IPS-18c (cell line): ENCODE measurements around the gene SIDT1.

Experiments
- H3K4me3 ChIP-seq: 2 replicates; pipeline ENCODE4 v1.7.0; 2013; ENCODE audit warnings: low read depth, mild to moderate bottlenecking, low read length, moderate library complexity; ENCODE audit not compliant: insufficient read depth
- H3K9me3 ChIP-seq: one replicate; pipeline ENCODE4 v1.6.1; 2013; ENCODE audit warnings: mild to moderate bottlenecking, low read length, moderate library complexity; ENCODE audit not compliant: control insufficient read depth, insufficient read depth

Gene SIDT1

DNA sequence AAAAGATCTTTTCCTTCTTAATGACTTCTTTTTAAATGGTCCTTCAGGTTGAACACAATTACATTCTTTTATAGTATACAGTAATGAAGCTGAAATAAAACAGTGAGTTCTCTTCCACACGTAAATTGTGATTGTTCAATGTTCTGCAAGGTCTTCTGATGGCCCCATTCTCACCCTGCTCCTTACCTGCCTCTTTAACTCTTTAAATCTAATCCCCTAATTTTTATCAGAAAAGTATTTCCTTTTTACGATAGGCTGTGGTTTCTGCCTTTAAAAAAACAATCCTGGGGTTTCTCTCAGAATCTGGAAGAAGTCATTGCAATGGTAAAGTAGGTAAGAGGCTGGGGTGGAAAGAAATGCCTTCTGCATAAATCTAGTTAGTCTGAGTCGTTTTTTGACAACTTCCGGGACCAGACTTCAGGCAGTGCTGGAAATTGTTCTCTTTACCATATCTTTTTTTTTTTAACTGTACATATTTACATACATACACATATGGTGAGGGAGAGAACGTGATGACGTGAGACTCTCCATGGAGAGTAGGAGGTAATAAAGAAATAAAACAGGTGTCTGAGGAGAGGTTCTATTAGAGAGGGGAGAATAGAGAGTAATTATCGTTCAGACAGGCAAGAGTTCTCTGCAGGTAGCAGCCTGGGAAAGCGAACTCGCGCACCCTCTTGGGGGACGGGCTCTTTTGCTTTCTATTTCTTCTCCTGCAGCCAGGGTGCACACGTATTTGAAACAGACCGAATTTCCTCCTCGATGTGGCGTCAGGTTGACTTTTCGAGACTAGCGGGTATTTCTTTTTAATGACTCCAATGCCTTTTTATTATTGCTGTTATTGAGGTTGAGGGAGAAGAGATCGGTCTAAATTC is at the start of gene SIDT1:
TSS of gene SIDT1 (plus strand) at position 730 of the 872 bp plus-strand sequence. CDS start 467 bp downstream, outside the sequence.
- peak within 1 kb of the TSS; percentile 63 for H3K4me3 ChIP-seq

GRCh38 chr3:113485161-113485609 is 47.2 kb upstream of the SIDT1 start:
- Histone ChIP-seq H3K4me3 (no peak overlapping the region), H3K9me3 (no peaks in the 10 kb centered on the region)

More for the DNA sequence above, at the start of gene SIDT1:
- no peaks in the 10 kb centered on the region for H3K9me3 ChIP-seq

GRCh38 chr3:113495035-113495434 is 37.3 kb upstream of the SIDT1 start:
- no peak overlapping the region for H3K4me3 ChIP-seq
- H3K9me3 ChIP-seq = no peaks in the 10 kb centered on the region

GRCh38 chr3:113496924-113497323 is 35.4 kb upstream of the SIDT1 start:
- Histone ChIP-seq H3K4me3 (no peak overlapping the region), H3K9me3 (no peaks in the 10 kb centered on the region)

DNA sequence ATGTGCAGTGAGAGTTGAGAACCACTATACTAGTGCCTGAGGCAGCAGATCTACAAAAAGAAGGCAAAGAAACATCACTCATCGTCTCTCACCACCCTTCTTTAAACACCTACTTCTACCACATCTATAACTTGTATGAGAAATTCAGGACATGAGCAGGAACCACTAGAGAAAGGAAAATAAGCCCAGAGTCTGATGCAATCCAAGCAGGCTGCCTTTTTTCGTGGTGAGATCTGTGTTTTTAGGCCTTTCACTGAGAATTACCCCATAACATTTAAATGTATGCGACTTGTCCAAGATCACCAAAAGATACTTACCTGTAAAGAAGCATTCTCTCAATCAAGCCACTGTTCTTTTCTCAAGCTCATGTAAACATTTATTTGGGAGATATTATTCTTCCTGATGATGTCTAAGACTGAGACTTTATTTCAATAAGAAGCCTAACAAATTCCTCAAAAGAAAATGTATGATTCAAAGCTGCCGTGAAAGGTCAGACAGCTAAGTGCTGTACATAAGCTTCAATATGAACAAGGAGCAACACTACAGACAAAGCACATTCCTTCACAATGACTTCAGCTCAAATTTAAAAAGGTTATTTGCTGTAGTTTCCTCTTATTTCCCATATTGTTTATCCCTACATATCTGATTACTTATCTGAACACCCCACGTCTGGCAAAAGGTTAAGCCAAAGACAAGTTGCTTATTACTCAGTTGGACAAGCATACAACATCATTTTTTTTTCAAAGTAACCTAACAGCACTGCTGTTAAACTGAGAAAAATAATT is 33.9 kb upstream of the SIDT1 start:
- H3K4me3 ChIP-seq = no peak overlapping the region
- no peaks in the 10 kb centered on the region for H3K9me3 ChIP-seq

GRCh38 chr3:113499081-113499480 is 33.3 kb upstream of the SIDT1 start:
- no peak overlapping the region for H3K4me3 ChIP-seq
- H3K9me3 ChIP-seq = no peaks in the 10 kb centered on the region

- no peak overlapping the region for H3K4me3 ChIP-seq
- H3K9me3 ChIP-seq = no peaks in the 10 kb centered on the region
These were observed 30.8 kb upstream of the SIDT1 start for GRCh38 chr3:113501597-113501996.

DNA sequence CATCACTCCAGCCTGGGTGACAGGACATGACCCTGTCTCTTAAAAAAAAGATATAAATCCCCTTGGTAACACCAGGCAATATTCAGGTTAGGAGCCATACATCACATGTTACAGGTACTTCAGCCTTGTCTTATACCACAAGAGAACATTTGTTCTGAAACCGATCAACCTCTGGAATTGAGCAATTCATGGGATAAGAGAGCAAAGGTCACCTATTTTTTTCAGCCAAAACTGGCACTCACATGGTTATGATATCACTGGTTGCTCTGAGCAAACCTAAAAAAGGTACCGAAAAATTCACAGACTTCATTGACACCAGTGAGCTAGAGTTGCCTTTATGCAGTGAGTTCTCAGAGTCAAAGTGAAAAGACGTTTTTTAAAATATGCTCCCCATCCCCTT is 26.5 kb upstream of the SIDT1 start:
- H3K9me3 ChIP-seq = no peaks in the 10 kb centered on the region
- no peak overlapping the region for H3K4me3 ChIP-seq

GRCh38 chr3:113507501-113508067 is 24.8 kb upstream of the SIDT1 start:
- no peaks in the 10 kb centered on the region for H3K9me3 ChIP-seq
- H3K4me3 ChIP-seq = no peak overlapping the region

DNA sequence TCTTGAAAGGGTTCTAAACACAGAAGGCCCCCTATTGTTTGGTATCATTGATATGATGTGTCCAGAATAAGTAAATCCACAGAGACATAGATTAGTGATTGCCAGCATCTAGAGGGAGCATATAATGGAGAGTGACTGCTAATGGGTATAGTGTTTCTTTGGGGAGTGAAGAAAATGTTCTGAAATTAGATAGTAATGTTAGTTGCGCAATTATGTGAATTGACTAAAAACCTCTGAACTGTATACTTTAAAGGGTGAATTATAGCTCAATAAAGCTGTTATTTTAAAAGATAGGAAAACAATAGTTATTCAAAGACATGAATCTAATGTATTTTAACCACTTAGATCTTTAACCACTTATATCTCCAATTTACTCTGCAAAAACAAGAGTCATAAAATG is 23.4 kb upstream of the SIDT1 start:
- no peaks in the 10 kb centered on the region for H3K9me3 ChIP-seq

GRCh38 chr3:113514265-113514769 is 18.0 kb upstream of the SIDT1 start:
- Histone ChIP-seq H3K4me3 (peak overlapping the region; percentile 88), H3K9me3 (no peaks in the 10 kb centered on the region)

More for the DNA sequence above, 23.4 kb upstream of the SIDT1 start:
- H3K4me3 ChIP-seq = no peak overlapping the region

- H3K4me3 ChIP-seq = no peak overlapping the region
- H3K9me3 ChIP-seq = no peaks in the 10 kb centered on the region
These were observed 16.2 kb upstream of the SIDT1 start for GRCh38 chr3:113516115-113516505.

- no peaks in the 10 kb centered on the region for H3K9me3 ChIP-seq
- H3K4me3 ChIP-seq = no peak overlapping the region
These were observed 10.4 kb upstream of the SIDT1 start for GRCh38 chr3:113521981-113522380.

- Histone ChIP-seq H3K4me3 (no peak overlapping the region), H3K9me3 (no peaks in the 10 kb centered on the region)
These were observed 9.1 kb upstream of the SIDT1 start for GRCh38 chr3:113523241-113523640.

GRCh38 chr3:113532698-113533533 is 561 bp downstream of the SIDT1 start:
- peak overlapping the region; percentile 63 for H3K4me3 ChIP-seq
- no peaks in the 10 kb centered on the region for H3K9me3 ChIP-seq

DNA sequence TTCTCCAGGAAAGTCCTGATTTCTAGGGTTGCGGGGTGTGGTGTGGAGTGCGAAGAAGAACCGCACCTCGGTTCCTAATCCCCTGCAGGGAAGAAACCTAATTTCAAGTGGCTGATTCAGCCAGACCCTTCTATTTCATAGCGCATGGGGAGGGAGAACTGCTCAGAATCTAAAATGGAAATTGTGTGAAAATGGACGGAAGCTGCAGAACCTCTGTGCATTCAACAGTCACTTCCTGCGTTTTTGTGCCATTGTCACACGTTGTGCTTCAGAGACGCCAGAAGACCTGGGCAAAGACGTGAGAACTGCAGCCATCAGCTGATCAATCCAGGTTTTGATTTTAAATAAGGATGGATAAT is 1.2 kb downstream of the SIDT1 start:
- H3K9me3 ChIP-seq = no peaks in the 10 kb centered on the region
- H3K4me3 ChIP-seq = peak overlapping the region; percentile 63

GRCh38 chr3:113534365-113534764 is 2.0 kb downstream of the SIDT1 start:
- H3K4me3 ChIP-seq = no peak overlapping the region
- H3K9me3 ChIP-seq = no peaks in the 10 kb centered on the region
